Panc1 (cell line): ENCODE results near the gene ANKRD49. TPM values are rescaled to one million over a fixed set of nuclear protein-coding genes. Genes with fewer than 3 reads are reported as not detected.

ENCODE experiments used
- ATAC-seq: fragments of 200-7000 bp; cut with Tn5 transposase; 2 replicates; pipeline ENCODE4 v1.9.1; 2020; ENCODE audit warnings: mild to moderate bottlenecking, moderate library complexity
- BruUV-seq: library from RNA; stranded (reverse); fragments of 400-500 nt; replicated peaks from 2 replicates; lab custom pipeline; 2021; lab: Mats Ljungman, UMichigan
- CTCF ChIA-PET: fragments of 300-600 bp; sonication (Branson Sonifier 250); formaldehyde crosslinking; loops from one replicate; lab custom pipeline; 2022; ENCODE audit warnings: antibody characterized with exemption; lab: Charles Lee
- POLR2A ChIA-PET: fragments of 300-600 bp; sonication (Branson Sonifier 250); formaldehyde crosslinking; loops from one replicate; lab custom pipeline; 2022; ENCODE audit warnings: antibody characterized with exemption; lab: Charles Lee
- DNase-seq: peaks from one replicate; pipeline ENCODE4 v3.0.0-alpha.2; 2010; ENCODE audit warnings: low read depth, low spot score
- H3K27ac ChIP-seq: 2 replicates; pipeline ENCODE4 v1.5.1; 2011; ENCODE audit warnings: mild to moderate bottlenecking, low read length, inconsistent platforms
- H3K27me3 ChIP-seq: fragments of 200-500 bp; sonication (Bioruptor generic); 2 replicates; pipeline ENCODE4 v1.6.0; 2014; ENCODE audit warnings: low read length, inconsistent platforms; ENCODE audit not compliant: control insufficient read depth, insufficient read depth
- H3K36me3 ChIP-seq: fragments of 200-500 bp; sonication (Bioruptor generic); 2 replicates; pipeline ENCODE4 v1.5.1; 2014; ENCODE audit warnings: inconsistent platforms, mild to moderate bottlenecking, low read length, moderate library complexity; ENCODE audit not compliant: control insufficient read depth, insufficient read depth
- H3K4me1 ChIP-seq: 2 replicates; pipeline ENCODE4 v1.5.1; 2011; ENCODE audit warnings: inconsistent platforms, mild to moderate bottlenecking, low read length, moderate library complexity; ENCODE audit not compliant: control insufficient read depth, insufficient read depth
- H3K4me3 ChIP-seq, 2 experiments: 2 replicates each; pipeline ENCODE4 v1.5.1; 2011 to 2012; ENCODE audit warnings: low read depth in 2 of 2, low read length in 2 of 2, mild to moderate bottlenecking in 2 of 2, inconsistent platforms in 1 of 2, moderate library complexity in 1 of 2
- H3K9me3 ChIP-seq: fragments of 200-500 bp; sonication (Bioruptor generic); 2 replicates; pipeline ENCODE4 v1.5.1; 2014; ENCODE audit warnings: low read depth, mild to moderate bottlenecking, inconsistent platforms, low read length, moderate library complexity; ENCODE audit not compliant: control insufficient read depth, insufficient read depth
- POLR2AphosphoS5 ChIP-seq: IDR thresholded peaks from 2 replicates; pipeline ENCODE4 v1.6.1; 2012; ENCODE audit warnings: mild to moderate bottlenecking, low read depth, low read length, moderate library complexity
- SIN3A ChIP-seq: IDR thresholded peaks from 2 replicates; pipeline ENCODE4 v1.6.1; 2012; ENCODE audit warnings: low read depth, mild to moderate bottlenecking, low read length, moderate library complexity, borderline replicate concordance; ENCODE audit not compliant: insufficient read depth
- TCF7L2 ChIP-seq: IDR thresholded peaks from 2 replicates; pipeline ENCODE4 v1.6.1; 2011; ENCODE audit warnings: mild to moderate bottlenecking, low read depth, low read length, inconsistent platforms
- in situ Hi-C: cut with HindIII; loops from 2 replicates; pipeline ENCODE4 v1.10.0; 2016; ENCODE audit warnings: low sequenced_read_pairs, low pct_unique_long_range_greater_than_20kb
- intact Hi-C: fragments of 100-400 bp; cut with micrococcal nuclease; formaldehyde crosslinking; loops from one replicate; pipeline ENCODE4 v1.10.0; 2022; ENCODE audit not compliant: unreplicated experiment
- total RNA-seq: library from RNA; stranded (reverse); gene quantifications from one replicate; pipeline ENCODE4 v1.2.1, GENCODE V29; 2021; ENCODE audit not compliant: unreplicated experiment
- TF ChIP-seq, protein P1 (sequence below), 2 experiments: IDR thresholded peaks; 2 replicates each; pipeline ENCODE4 v1.6.1; 2011 to 2012; ENCODE audit warnings: low read depth in 2 of 2, control low read depth in 1 of 2, low read length in 1 of 2, mild to moderate bottlenecking in 1 of 2, moderate library complexity in 1 of 2; ENCODE audit not compliant: insufficient read depth in 1 of 2
- TF ChIP-seq, protein P2 (sequence below): fragments of 450-650 bp; IDR thresholded peaks from 2 replicates; pipeline ENCODE4 v1.5.1; 2017; ENCODE audit warnings: mild to moderate bottlenecking

ANKRD49 gene
- total RNA-seq, 1 experiment from 2014 or later: 15.4 TPM

DNA sequence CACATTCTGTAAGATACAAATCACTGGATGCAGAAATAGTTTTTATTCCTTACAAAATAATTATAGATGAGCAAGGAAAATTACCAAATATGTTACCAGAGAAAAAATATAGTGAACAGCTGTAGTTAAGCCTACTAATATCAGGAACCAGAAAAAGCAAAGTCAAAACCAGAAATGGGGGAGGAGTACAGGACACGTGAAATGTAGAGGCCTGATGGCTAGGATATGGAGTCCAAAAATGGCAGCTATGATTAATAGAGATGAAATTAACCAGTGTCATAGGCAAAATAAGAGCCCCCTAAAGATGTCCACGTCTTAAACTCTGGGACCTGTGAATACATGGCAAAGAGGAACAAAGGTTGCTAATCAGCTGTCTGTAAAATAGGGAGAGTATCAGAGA is 34.2 kb upstream of the ANKRD49 start:
- ChIA-PET CTCF (no interaction called here), POLR2A (no interaction called here)
- H3K27me3 ChIP-seq: no peaks in the 10 kb centered on the region
- H3K4me3 ChIP-seq: no peak overlapping the region
- in situ Hi-C loops (no loop called here), intact Hi-C loops (no loop called here)
- no peak for ATAC-seq
- H3K36me3 ChIP-seq: peaks cover 9% of the 10 kb centered on the region; the same call in 1 of the 2 replicates
- H3K9me3 ChIP-seq: no peaks in the 10 kb centered on the region
- no TSS peak for BruUV-seq
- no peak overlapping the region for H3K27ac ChIP-seq
- TF ChIP-seq, protein P1, sequence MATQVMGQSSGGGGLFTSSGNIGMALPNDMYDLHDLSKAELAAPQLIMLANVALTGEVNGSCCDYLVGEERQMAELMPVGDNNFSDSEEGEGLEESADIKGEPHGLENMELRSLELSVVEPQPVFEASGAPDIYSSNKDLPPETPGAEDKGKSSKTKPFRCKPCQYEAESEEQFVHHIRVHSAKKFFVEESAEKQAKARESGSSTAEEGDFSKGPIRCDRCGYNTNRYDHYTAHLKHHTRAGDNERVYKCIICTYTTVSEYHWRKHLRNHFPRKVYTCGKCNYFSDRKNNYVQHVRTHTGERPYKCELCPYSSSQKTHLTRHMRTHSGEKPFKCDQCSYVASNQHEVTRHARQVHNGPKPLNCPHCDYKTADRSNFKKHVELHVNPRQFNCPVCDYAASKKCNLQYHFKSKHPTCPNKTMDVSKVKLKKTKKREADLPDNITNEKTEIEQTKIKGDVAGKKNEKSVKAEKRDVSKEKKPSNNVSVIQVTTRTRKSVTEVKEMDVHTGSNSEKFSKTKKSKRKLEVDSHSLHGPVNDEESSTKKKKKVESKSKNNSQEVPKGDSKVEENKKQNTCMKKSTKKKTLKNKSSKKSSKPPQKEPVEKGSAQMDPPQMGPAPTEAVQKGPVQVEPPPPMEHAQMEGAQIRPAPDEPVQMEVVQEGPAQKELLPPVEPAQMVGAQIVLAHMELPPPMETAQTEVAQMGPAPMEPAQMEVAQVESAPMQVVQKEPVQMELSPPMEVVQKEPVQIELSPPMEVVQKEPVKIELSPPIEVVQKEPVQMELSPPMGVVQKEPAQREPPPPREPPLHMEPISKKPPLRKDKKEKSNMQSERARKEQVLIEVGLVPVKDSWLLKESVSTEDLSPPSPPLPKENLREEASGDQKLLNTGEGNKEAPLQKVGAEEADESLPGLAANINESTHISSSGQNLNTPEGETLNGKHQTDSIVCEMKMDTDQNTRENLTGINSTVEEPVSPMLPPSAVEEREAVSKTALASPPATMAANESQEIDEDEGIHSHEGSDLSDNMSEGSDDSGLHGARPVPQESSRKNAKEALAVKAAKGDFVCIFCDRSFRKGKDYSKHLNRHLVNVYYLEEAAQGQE (IDR thresholded peaks at IDR 0.05; ENCODE audit: insufficient read depth in 1 of 2, low read depth in 2 of 2, low read length in 1 of 2): no peak
- TF ChIP-seq, protein P2, sequence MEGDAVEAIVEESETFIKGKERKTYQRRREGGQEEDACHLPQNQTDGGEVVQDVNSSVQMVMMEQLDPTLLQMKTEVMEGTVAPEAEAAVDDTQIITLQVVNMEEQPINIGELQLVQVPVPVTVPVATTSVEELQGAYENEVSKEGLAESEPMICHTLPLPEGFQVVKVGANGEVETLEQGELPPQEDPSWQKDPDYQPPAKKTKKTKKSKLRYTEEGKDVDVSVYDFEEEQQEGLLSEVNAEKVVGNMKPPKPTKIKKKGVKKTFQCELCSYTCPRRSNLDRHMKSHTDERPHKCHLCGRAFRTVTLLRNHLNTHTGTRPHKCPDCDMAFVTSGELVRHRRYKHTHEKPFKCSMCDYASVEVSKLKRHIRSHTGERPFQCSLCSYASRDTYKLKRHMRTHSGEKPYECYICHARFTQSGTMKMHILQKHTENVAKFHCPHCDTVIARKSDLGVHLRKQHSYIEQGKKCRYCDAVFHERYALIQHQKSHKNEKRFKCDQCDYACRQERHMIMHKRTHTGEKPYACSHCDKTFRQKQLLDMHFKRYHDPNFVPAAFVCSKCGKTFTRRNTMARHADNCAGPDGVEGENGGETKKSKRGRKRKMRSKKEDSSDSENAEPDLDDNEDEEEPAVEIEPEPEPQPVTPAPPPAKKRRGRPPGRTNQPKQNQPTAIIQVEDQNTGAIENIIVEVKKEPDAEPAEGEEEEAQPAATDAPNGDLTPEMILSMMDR: no peak
- no peak for TF ChIP-seq TCF7L2
- no peak for DNase-seq
- H3K4me1 ChIP-seq: no peaks in the 10 kb centered on the region

DNA sequence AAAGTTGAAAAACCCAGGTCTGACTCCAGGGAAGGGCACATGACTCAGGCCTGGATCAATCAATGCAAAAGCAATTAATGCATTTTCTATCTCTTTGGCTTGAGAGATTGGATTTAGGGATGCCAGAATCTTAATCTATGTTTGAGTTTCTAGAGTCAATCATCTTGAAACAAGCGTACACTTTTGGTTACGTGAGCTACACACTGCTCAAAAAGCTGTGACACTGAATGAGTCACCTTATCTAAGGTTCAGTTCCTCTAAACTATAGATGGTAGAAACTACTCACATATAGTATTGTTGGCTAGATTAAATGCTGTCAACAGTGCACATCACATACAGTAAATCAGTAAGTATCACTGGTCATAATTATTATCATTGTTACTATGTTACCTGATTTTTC is 24.4 kb upstream of the ANKRD49 start:
- peaks cover 16% of the 10 kb centered on the region for H3K36me3 ChIP-seq
- H3K9me3 ChIP-seq: no peaks in the 10 kb centered on the region
- in situ Hi-C loops: no loop called here
- BruUV-seq: no TSS peak
- CTCF ChIA-PET: no interaction called here
- ATAC-seq (no peak), DNase-seq (no peak)
- H3K4me1 ChIP-seq: no peaks in the 10 kb centered on the region
- no peaks in the 10 kb centered on the region for H3K27me3 ChIP-seq
- intact Hi-C loops: no loop called here
- no peak overlapping the region for H3K27ac ChIP-seq
- no peak overlapping the region for H3K4me3 ChIP-seq
- no peak for TF ChIP-seq TCF7L2
- TF ChIP-seq SIN3A: no peak
- TF ChIP-seq POLR2AphosphoS5: no peak
- TF ChIP-seq, protein P1 (IDR thresholded peaks at IDR 0.05; ENCODE audit: insufficient read depth in 1 of 2, low read depth in 2 of 2, low read length in 1 of 2): no peak
- POLR2A ChIA-PET: no interaction called here
